Heart left ventricle (tissue), 16 donors: ENCODE results near the gene ZBTB42. TPM values are rescaled to one million over a fixed set of nuclear protein-coding genes. Genes with fewer than 3 reads are reported as not detected.
A peak's percentile ranks its signal among the peaks of the same experiment; 100 is the strongest.

Source experiments
- ATAC-seq, 4 donors: fragments of 200-7000 bp; cut with Tn5 transposase; one replicate each; pipeline ENCODE4 v1.9.1; 2020 to 2022; ENCODE audit warnings: moderate library complexity in 4 of 4, mild to moderate bottlenecking in 3 of 4, moderate number of reproducible peaks in 1 of 4
- DNase-seq, 5 donors: peaks; one replicate each; pipeline ENCODE4 v3.0.0-alpha.2; 2020
- H3K27ac ChIP-seq, 12 donors: fragments of 200-600 bp; sonication (generic) in 4 of 12; one replicate each; pipeline versions ENCODE4 v1.5.0 to v1.8.0; 2016 to 2022; ENCODE audit warnings: mild to moderate bottlenecking in 2 of 12
- H3K27me3 ChIP-seq, 9 donors: fragments of 200-600 bp; sonication (generic) in 2 of 9; one replicate each; pipeline versions ENCODE4 v1.5.1 to v1.8.0; 2016 to 2022; ENCODE audit warnings: mild to moderate bottlenecking in 3 of 9
- H3K36me3 ChIP-seq, 9 donors: fragments of 200-600 bp; sonication (generic) in 2 of 9; one replicate each; pipeline versions ENCODE4 v1.5.0 to v1.8.0; 2018 to 2022; ENCODE audit warnings: mild to moderate bottlenecking in 2 of 9
- H3K4me1 ChIP-seq, 12 donors: fragments of 200-600 bp; sonication (generic) in 4 of 12; one replicate each; pipeline versions ENCODE4 v1.5.0 to v1.8.0; 2016 to 2022; ENCODE audit warnings: mild to moderate bottlenecking in 3 of 12
- H3K4me3 ChIP-seq, 12 donors: fragments of 200-600 bp; sonication (generic) in 4 of 12; one replicate each; pipeline versions ENCODE4 v1.5.0 to v1.8.0; 2017 to 2022; ENCODE audit warnings: mild to moderate bottlenecking in 9 of 12, moderate library complexity in 4 of 12
- H3K9me3 ChIP-seq, 12 donors: fragments of 200-600 bp; sonication (generic) in 4 of 12; one replicate each; pipeline versions ENCODE4 v1.5.0 to v1.8.0; 2016 to 2022; ENCODE audit warnings: mild to moderate bottlenecking in 1 of 12
- POLR2A ChIP-seq, 2 donors: fragments of 450-650 bp; IDR thresholded peaks; one replicate each; pipeline ENCODE4 v1.6.1; 2017; ENCODE audit warnings: antibody characterized with exemption in 2 of 2, mild to moderate bottlenecking in 2 of 2, moderate library complexity in 2 of 2
- WGBS, 4 donors: extraction: QIAGEN DNeasy Blood & Tissue Kit in 2 of 4; methylation state at CpG; one replicate each; pipeline versions ENCODE4 v1.1.5 to v1.1.7; 2013 to 2018; 5-methylcytosine and 5-hydroxymethylcytosine counted together
- intact Hi-C, 10 donors: fragments of 100-400 bp; cut with DNase I; formaldehyde crosslinking; loops; one replicate each; pipeline versions ENCODE4 v1.11.1 to v1.14.2; 2022
- polyA plus RNA-seq, 2 donors: library from polyadenylated mRNA; stranded (reverse); fragments of 200-250 nt; gene quantifications; one replicate each; pipeline ENCODE4 v1.2.3, GENCODE V29; 2013
- total RNA-seq, 9 donors: library from RNA; depleted of rRNA in 2 of 9; stranded (reverse); fragments of >200 nt in 2 of 9; fragmentation: NEBNext Ultra II Directional in 3 of 9; extraction: Animal tissue kit (Norgen Biotek cat#: 25700) in 3 of 9; gene quantifications; one replicate each; pipeline versions ENCODE4 v1.1.0 to v1.2.4, GENCODE V29; 2016 to 2023
- TF ChIP-seq, protein P1 (sequence below), 12 donors: fragments of 200-600 bp; sonication (generic) in 4 of 12; IDR thresholded peaks; one replicate each; pipeline versions ENCODE4 v1.5.0 to v1.8.0; 2018 to 2022; ENCODE audit warnings: antibody characterized with exemption in 12 of 12, mild to moderate bottlenecking in 5 of 12
- donor health status: ischemic (EF 13 %, LVEDD 7.1; RV severe dilation, severe dysfunction).
- donor health status: healthy with polysubstance abuse.
- donor health status: DM: no; HTN: yes; CAD: no.
- donor health status: DM: no; HTN: no; CAD: no.
- donor health status: ischemic (EF 25% LVEDD 6.9; RV normal size, moderate dysfunction).
- donor health status: ischemic (EF 25% LVEDD 5.7; RV mildly dilated, moderate dysfunction).
- donor health status: healthy.
- donor health status: DM: yes; HTN: yes; CAD: no.
- donor health status: ischemic (EF 35%, LVEDD 5.7; RV mildly dilated, moderate dysfunction).
- donor health status: nonischemic (EF 11% LVEDD 7.7; RV severe dilation, severe dysfunction).
- donor health status: DM: yes; HTN: yes; CAD: no.
- donor health status: PGD.
- donor health status: ischemic (EF 29% LVEDD 5.4; RV normal size, mild dysfunction).
- donor health status: nonischemic (EF 23%, LVEDD 6.1; RV moderate dilation, normal function).

Gene ZBTB42
- total and polyA plus RNA-seq, 11 donors, result 4.2 to 12.9 (median 7.4) TPM

DNA sequence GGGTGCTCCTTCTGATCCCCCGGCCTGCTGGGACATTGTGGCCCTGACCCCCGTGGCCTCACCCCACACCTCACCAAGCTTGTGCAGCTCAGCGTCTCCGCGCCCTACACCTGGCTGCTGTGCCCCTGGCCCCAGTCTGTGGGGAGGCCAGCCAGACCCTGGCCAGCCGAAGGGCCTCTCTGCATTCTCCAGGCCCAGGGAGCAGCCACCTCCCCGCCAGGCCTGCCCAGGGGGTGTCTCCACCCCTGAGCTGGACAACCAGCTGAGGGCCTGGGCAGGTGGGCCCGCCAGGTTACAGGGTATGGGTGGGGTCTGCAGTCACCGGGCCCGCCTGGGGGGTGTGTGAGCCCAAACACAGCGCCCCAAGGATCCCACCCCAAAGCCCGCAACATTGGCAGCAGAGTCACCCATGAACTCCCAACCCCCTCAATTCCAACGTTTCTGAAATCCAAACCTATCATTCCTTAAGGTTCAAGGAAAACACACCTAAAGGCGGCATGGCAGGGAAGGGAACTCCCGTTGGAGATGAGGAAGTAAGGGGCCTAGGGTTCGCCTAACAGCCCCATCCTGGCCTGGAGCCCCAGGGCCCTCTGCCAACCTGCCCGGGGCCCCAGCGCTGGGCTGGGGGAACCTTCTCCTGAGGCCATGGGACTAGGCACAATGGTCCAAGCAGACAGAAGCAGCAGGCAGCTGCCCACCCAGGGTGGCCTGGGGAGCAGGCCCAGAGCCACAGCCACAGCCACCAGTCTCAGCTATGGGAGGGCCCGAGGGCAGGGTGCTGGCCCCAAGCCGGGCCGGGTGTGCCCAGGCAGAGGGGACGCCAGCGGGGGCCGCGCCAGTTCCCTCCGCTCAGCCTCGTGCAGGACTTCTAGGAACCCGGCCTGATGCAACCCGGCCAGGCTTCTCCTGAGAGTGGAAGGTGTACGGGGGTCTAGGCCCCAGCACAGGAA is 13.9 kb upstream of the ZBTB42 start:
- TF ChIP-seq, protein P1, sequence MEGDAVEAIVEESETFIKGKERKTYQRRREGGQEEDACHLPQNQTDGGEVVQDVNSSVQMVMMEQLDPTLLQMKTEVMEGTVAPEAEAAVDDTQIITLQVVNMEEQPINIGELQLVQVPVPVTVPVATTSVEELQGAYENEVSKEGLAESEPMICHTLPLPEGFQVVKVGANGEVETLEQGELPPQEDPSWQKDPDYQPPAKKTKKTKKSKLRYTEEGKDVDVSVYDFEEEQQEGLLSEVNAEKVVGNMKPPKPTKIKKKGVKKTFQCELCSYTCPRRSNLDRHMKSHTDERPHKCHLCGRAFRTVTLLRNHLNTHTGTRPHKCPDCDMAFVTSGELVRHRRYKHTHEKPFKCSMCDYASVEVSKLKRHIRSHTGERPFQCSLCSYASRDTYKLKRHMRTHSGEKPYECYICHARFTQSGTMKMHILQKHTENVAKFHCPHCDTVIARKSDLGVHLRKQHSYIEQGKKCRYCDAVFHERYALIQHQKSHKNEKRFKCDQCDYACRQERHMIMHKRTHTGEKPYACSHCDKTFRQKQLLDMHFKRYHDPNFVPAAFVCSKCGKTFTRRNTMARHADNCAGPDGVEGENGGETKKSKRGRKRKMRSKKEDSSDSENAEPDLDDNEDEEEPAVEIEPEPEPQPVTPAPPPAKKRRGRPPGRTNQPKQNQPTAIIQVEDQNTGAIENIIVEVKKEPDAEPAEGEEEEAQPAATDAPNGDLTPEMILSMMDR (IDR thresholded peaks at IDR 0.05), result no peak
- TF ChIP-seq POLR2A (IDR thresholded peaks at IDR 0.05), result no peak
- WGBS, 4 donors, result 85 to 92% (median 85%) methylated on average over 23 to 30 of the region's 30 CpGs
- H3K27ac ChIP-seq, result peak overlapping the region in 3 of 12 donors; percentile 5 to 78 (median 10)
- peaks cover 0 to 67% (median 30%) of the 10 kb centered on the region in 12 donors for H3K4me1 ChIP-seq
- no peak overlapping the region for H3K4me3 ChIP-seq
- H3K36me3 ChIP-seq, result peaks cover 0 to 60% (median 35%) of the 10 kb centered on the region in 9 donors
- ATAC-seq (no peak), DNase-seq (peak in 1 of 5 donors; percentile 21)
- intact Hi-C loops, result no loop called here
- no peaks in the 10 kb centered on the region for H3K9me3 ChIP-seq
- H3K27me3 ChIP-seq, result no peaks in the 10 kb centered on the region

GRCh38 chr14:104787736-104788135 is 13.2 kb upstream of the ZBTB42 start:
- DNase-seq, result peak in 2 of 5 donors; percentile 53
- Histone ChIP-seq H3K36me3 (peaks cover 0 to 63% (median 35%) of the 10 kb centered on the region in 9 donors), H3K27me3 (no peaks in the 10 kb centered on the region), H3K9me3 (no peaks in the 10 kb centered on the region), H3K27ac (peak overlapping the region in 1 of 12 donors; percentile 78), H3K4me3 (no peak overlapping the region), H3K4me1 (peaks cover 0 to 75% (median 37%) of the 10 kb centered on the region in 12 donors)
- TF ChIP-seq, protein P1 (IDR thresholded peaks at IDR 0.05), result no peak
- TF ChIP-seq POLR2A (IDR thresholded peaks at IDR 0.05), result no peak
- intact Hi-C loops, result no loop called here
- 80 to 100% (median 87%) methylated on average over 7 of the region's 7 CpGs for WGBS, 4 donors
- no peak for ATAC-seq

DNA sequence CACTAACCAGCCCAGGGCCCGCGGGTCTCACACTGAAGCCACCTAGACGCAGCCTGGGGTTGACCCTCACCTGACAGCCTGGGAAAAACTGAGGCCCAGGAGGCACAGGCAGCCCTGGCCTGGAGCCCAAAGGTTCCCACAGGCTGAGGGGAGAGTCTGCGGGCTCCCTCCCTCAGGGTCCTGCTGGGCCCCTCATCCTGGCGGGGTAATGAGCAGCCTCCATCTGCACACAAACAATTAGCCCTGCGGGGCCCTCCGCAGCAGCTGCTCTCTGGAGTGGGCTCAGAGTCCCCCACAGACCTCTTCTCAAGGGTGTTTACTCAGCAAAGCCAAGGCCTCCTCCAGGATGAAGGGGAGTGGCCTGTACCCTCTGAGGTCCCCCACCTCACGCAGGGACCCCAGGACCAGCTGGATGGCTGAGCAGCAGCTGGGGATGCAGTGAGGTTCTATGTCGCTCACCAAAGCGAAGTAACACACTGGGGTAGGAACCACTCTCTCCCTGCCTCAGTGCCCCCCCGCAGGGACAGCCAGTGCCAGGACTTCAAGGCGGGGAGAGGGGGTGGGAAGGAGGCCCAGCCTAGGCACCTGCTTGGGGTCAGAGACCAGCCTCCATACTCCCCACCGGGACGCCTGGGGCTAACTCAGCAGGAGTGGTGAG is 12.6 kb upstream of the ZBTB42 start:
- intact Hi-C loops, result no loop called here
- Histone ChIP-seq H3K27ac (peak overlapping the region in 1 of 12 donors; percentile 78), H3K9me3 (no peaks in the 10 kb centered on the region), H3K27me3 (no peaks in the 10 kb centered on the region), H3K4me1 (peaks cover 0 to 80% (median 42%) of the 10 kb centered on the region in 12 donors), H3K36me3 (peaks cover 0 to 63% (median 35%) of the 10 kb centered on the region in 9 donors), H3K4me3 (no peak overlapping the region)
- TF ChIP-seq, protein P1 (IDR thresholded peaks at IDR 0.05), result no peak
- TF ChIP-seq POLR2A (IDR thresholded peaks at IDR 0.05), result no peak
- DNase-seq (peak in 1 of 5 donors; percentile 24), ATAC-seq (no peak)
- WGBS, 4 donors, result 91 to 94% (median 94%) methylated on average over 8 to 14 of the region's 14 CpGs
